ENCODE results near the gene ABR. TPM values are rescaled to one million over a fixed set of nuclear protein-coding genes. Genes with fewer than 3 reads are reported as not detected.

Gene ABR
- total and polyA plus RNA-seq, 2 of the 13 experiments (the other 11 are each of a cell fraction or from before 2014, with no cell fraction given) = 12.4 to 40.4 TPM

GRCh38 chr17:1107777-1108477 lies 71.9 kb downstream of the ABR start (continued):
- TF ChIP-seq SP1 (IDR thresholded peaks at IDR 0.05) (no peak), SP1 (CRISPR knock-in tag; IDR thresholded peaks at IDR 0.05) (no peak), KLF11 (CRISPR knock-in tag; IDR thresholded peaks at IDR 0.05) (no peak), DDIT3 (CRISPR knock-in tag; IDR thresholded peaks at IDR 0.05) (no peak), PBX3 (CRISPR knock-in tag; IDR thresholded peaks at IDR 0.05; ENCODE audit: borderline replicate concordance) (no peak), NCOA5 (CRISPR knock-in tag; IDR thresholded peaks at IDR 0.05) (no peak), GTF2F1 (IDR thresholded peaks at IDR 0.05; ENCODE audit: low read length) (no peak), ZFAT (CRISPR knock-in tag; conservative IDR thresholded peaks at IDR 0.05) (no peak), ZNF768 (CRISPR knock-in tag; IDR thresholded peaks at IDR 0.05) (peak; percentile 33; the same call in 1 of the 2 replicates), ESRRA (CRISPR knock-in tag; IDR thresholded peaks at IDR 0.05; ENCODE audit: low read depth) (no peak), ZBTB7A (CRISPR knock-in tag; IDR thresholded peaks at IDR 0.05) (no peak), NR2F6 (IDR thresholded peaks at IDR 0.05) (no peak), NR2F6 (CRISPR knock-in tag; IDR thresholded peaks at IDR 0.05) (no peak)

- no TSS peak for BruUV-seq (replicated peaks)
- DNase-seq (ENCODE audit: low spot score) = no peak
- no peaks in the 10 kb centered on the region for H3K27me3 ChIP-seq (ENCODE audit: control insufficient read depth in 1 of 2, insufficient read depth in 2 of 2, low read length in 2 of 2)
- no peak overlapping the region; a peak in 1 of 6 replicates for H3K4me3 ChIP-seq (replicated peaks in 1 of 3; ENCODE audit: insufficient read depth in 1 of 3, low read depth in 2 of 3, low read length in 3 of 3)
- no peak overlapping the region for H3K27ac ChIP-seq (ENCODE audit: extremely low read length, insufficient read depth, low read length)
- no peaks in the 10 kb centered on the region for H4K20me1 ChIP-seq (ENCODE audit: insufficient read depth, low read length)
- ATAC-seq = no peak
- peak overlapping the region; percentile 100; the same call in 1 of the 2 replicates for H3K4me2 ChIP-seq (ENCODE audit: low read depth, low read length)
- no peak overlapping the region for H2AFZ ChIP-seq (ENCODE audit: low read length)
- 92% methylated on average over 12 of the region's 20 CpGs for WGBS (ENCODE audit: low lambda C conversion rate)
- in situ Hi-C loops (cut with HindIII; ENCODE audit: extremely low pct_ligation_motif_present, low pct_unique_long_range_greater_than_20kb) (no loop called here), intact Hi-C loops (cut with micrococcal nuclease; ENCODE audit: unreplicated experiment) (no loop called here)
- no peaks in the 10 kb centered on the region for H3K79me2 ChIP-seq (ENCODE audit: insufficient read depth, low read length)
- ChIA-PET POLR2A (no interaction called here), CTCF (ENCODE audit: low intra/inter-chr PET ratio, low total read pairs) (no interaction called here)
- FAIRE-seq = no peak
- no peaks in the 10 kb centered on the region for H3K9me3 ChIP-seq (ENCODE audit: low read length)
- H3K9ac ChIP-seq (ENCODE audit: insufficient read depth, low read depth, low read length) = no peak overlapping the region
- H3K4me1 ChIP-seq (ENCODE audit: insufficient read depth, low read length) = peaks cover 44% of the 10 kb centered on the region
- H3K36me3 ChIP-seq (replicated peaks in 1 of 2; ENCODE audit: control insufficient read depth in 1 of 2, insufficient read depth in 2 of 2, low read length in 2 of 2) = no peaks in the 10 kb centered on the region
- no peak for TF ChIP-seq KDM5A (IDR thresholded peaks at IDR 0.05; ENCODE audit: borderline replicate concordance, low read length)
- TF ChIP-seq GATA4 (IDR thresholded peaks at IDR 0.05; ENCODE audit: borderline replicate concordance, low read depth) = no peak
- TF ChIP-seq ZNF572 (CRISPR knock-in tag; IDR thresholded peaks at IDR 0.05) = no peak
- no peak for TF ChIP-seq ZNF326 (CRISPR knock-in tag; IDR thresholded peaks at IDR 0.05; ENCODE audit: borderline replicate concordance)
- no peak for TF ChIP-seq MEIS1 (CRISPR knock-in tag; IDR thresholded peaks at IDR 0.05; ENCODE audit: borderline replicate concordance)
These were observed 72.6 kb downstream of the ABR start for GRCh38 chr17:1107083-1107776.
